Endothelial cell (in vitro differentiated cells): ENCODE results near the gene MCM3AP. TPM values are rescaled to one million over a fixed set of nuclear protein-coding genes. Genes with fewer than 3 reads are reported as not detected.

Source experiments
- DNase-seq: peaks from one replicate; pipeline ENCODE4 v3.0.0; 2021; ENCODE audit warnings: low spot score
- H3K27ac Mint-ChIP-seq: one replicate; pipeline ENCODE4 v1.8.0; 2021; ENCODE audit warnings: mixed read lengths, inconsistent platforms; ENCODE audit not compliant: unreplicated experiment
- H3K27me3 Mint-ChIP-seq: one replicate; pipeline ENCODE4 v1.8.0; 2021; ENCODE audit warnings: mild to moderate bottlenecking, moderate library complexity, mixed read lengths, inconsistent platforms; ENCODE audit not compliant: unreplicated experiment
- H3K36me3 Mint-ChIP-seq: one replicate; pipeline ENCODE4 v1.8.0; 2021; ENCODE audit warnings: mild to moderate bottlenecking, low read depth, mixed read lengths, inconsistent platforms; ENCODE audit not compliant: unreplicated experiment
- H3K4me1 Mint-ChIP-seq: one replicate; pipeline ENCODE4 v1.8.0; 2021; ENCODE audit warnings: mild to moderate bottlenecking, mixed read lengths, inconsistent platforms; ENCODE audit not compliant: unreplicated experiment
- H3K4me3 Mint-ChIP-seq: one replicate; pipeline ENCODE4 v1.8.0; 2021; ENCODE audit warnings: mild to moderate bottlenecking, mixed read lengths, inconsistent platforms; ENCODE audit not compliant: unreplicated experiment
- H3K9me3 Mint-ChIP-seq: one replicate; pipeline ENCODE4 v1.8.0; 2021; ENCODE audit warnings: mixed read lengths, inconsistent platforms; ENCODE audit not compliant: unreplicated experiment
- total RNA-seq: library from RNA; stranded (reverse); fragmentation: NEBNext Ultra II Directional; extraction: Animal tissue kit (Norgen Biotek cat#: 25700); gene quantifications from one replicate; pipeline ENCODE4 v1.2.1, GENCODE V29; 2021; ENCODE audit not compliant: unreplicated experiment
- TF ChIP-seq, protein P1 (sequence below): fragments of 200-600 bp; sonication (generic); IDR thresholded peaks from one replicate; pipeline ENCODE4 v1.5.0; 2021; ENCODE audit warnings: antibody characterized with exemption; ENCODE audit not compliant: unreplicated experiment

The MCM3AP gene
- total RNA-seq, 1 donor from 2014 or later = 92.1 TPM

DNA sequence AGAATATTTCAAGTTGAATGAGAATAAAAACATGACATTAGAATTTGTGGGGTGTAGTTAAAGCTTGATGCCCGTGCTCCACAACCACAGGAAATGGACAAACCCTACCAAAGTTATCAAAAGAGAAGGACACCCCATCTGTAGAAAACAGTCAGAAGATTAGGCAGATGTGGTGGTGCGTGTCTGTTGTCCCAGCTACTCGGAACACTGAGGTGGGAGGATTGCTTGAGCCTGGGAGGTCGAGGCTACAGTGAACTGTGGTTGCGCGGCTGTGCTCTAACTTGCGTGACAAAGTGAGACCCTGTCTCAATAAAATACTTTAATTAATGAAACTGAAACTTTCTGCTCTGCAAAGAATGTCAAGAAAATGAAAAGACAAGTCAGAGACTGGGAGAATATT, 99.7 kb downstream of the MCM3AP start:
- Mint-ChIP-seq H3K27me3 (peaks cover 15% of the 10 kb centered on the region), H3K9me3 (no peaks in the 10 kb centered on the region), H3K4me1 (peaks cover 27% of the 10 kb centered on the region), H3K27ac (peak overlapping the region; percentile 52), H3K36me3 (peaks cover 12% of the 10 kb centered on the region), H3K4me3 (peak overlapping the region; percentile 8)
- TF ChIP-seq, protein P1, sequence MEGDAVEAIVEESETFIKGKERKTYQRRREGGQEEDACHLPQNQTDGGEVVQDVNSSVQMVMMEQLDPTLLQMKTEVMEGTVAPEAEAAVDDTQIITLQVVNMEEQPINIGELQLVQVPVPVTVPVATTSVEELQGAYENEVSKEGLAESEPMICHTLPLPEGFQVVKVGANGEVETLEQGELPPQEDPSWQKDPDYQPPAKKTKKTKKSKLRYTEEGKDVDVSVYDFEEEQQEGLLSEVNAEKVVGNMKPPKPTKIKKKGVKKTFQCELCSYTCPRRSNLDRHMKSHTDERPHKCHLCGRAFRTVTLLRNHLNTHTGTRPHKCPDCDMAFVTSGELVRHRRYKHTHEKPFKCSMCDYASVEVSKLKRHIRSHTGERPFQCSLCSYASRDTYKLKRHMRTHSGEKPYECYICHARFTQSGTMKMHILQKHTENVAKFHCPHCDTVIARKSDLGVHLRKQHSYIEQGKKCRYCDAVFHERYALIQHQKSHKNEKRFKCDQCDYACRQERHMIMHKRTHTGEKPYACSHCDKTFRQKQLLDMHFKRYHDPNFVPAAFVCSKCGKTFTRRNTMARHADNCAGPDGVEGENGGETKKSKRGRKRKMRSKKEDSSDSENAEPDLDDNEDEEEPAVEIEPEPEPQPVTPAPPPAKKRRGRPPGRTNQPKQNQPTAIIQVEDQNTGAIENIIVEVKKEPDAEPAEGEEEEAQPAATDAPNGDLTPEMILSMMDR = no peak
- DNase-seq = no peak

Other genes starting within 250 kb of the MCM3AP start
- gene COL6A2, start 187.5 kb downstream of the MCM3AP start, total RNA-seq = 378 TPM
- 1.5 TPM for gene FTCD, start 130.0 kb downstream of the MCM3AP start, total RNA-seq
- gene SPATC1L, start 101.2 kb downstream of the MCM3AP start, total RNA-seq = 25.3 TPM
- gene LSS, start 56.8 kb downstream of the MCM3AP start, total RNA-seq = 157 TPM
- 7.0 TPM for gene YBEY, start 731 bp upstream of the MCM3AP start, total RNA-seq
- gene C21orf58, start 38.3 kb upstream of the MCM3AP start, total RNA-seq = 5.9 TPM
- gene PCNT, start 38.5 kb upstream of the MCM3AP start, total RNA-seq = 36.0 TPM
- gene DIP2A, start 173.3 kb upstream of the MCM3AP start, total RNA-seq = 80.2 TPM